Measurements from ENCODE around the gene IFIT3.

DNA sequence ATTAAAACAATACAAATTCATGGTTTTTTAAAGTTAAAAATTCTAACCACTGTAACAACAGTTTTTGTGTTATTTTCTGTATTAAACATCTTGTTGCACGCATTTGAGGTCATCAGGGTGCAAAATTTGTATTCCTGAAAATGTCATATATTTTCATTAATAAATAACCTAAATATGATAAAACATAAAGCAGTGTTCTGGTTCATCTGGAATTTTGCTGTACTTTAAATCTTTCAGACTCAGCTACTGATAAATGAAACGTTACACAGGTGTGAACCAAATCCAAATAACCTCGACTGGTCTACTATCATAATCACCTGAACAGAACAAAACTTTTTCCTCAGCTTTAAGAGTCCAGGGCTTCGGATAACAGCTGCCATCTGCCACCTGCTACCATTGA lies 19.1 kb upstream of the IFIT3 start:
- TF ChIP-seq, protein P1, sequence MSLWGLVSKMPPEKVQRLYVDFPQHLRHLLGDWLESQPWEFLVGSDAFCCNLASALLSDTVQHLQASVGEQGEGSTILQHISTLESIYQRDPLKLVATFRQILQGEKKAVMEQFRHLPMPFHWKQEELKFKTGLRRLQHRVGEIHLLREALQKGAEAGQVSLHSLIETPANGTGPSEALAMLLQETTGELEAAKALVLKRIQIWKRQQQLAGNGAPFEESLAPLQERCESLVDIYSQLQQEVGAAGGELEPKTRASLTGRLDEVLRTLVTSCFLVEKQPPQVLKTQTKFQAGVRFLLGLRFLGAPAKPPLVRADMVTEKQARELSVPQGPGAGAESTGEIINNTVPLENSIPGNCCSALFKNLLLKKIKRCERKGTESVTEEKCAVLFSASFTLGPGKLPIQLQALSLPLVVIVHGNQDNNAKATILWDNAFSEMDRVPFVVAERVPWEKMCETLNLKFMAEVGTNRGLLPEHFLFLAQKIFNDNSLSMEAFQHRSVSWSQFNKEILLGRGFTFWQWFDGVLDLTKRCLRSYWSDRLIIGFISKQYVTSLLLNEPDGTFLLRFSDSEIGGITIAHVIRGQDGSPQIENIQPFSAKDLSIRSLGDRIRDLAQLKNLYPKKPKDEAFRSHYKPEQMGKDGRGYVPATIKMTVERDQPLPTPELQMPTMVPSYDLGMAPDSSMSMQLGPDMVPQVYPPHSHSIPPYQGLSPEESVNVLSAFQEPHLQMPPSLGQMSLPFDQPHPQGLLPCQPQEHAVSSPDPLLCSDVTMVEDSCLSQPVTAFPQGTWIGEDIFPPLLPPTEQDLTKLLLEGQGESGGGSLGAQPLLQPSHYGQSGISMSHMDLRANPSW (CRISPR knock-in tag; IDR thresholded peaks at IDR 0.05) = no peak
- no peak for TF ChIP-seq ZNF785 (CRISPR knock-in tag; IDR thresholded peaks at IDR 0.05)
- TF ChIP-seq, protein P2, sequence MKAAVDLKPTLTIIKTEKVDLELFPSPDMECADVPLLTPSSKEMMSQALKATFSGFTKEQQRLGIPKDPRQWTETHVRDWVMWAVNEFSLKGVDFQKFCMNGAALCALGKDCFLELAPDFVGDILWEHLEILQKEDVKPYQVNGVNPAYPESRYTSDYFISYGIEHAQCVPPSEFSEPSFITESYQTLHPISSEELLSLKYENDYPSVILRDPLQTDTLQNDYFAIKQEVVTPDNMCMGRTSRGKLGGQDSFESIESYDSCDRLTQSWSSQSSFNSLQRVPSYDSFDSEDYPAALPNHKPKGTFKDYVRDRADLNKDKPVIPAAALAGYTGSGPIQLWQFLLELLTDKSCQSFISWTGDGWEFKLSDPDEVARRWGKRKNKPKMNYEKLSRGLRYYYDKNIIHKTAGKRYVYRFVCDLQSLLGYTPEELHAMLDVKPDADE (conservative IDR thresholded peaks at IDR 0.05; ENCODE audit: control insufficient read depth, low read depth, low read length) = no peak

All from K562 (cell line).